Measurements from ENCODE around the gene ACAN.

- TF ChIP-seq POLR2A (IDR thresholded peaks at IDR 0.05; ENCODE audit: control extremely low read depth in 1 of 2, low read depth in 2 of 2, low read length in 2 of 2): no peak
- no peak for TF ChIP-seq CEBPB (IDR thresholded peaks at IDR 0.05; ENCODE audit: low read depth, low read length)
- no peak for TF ChIP-seq EP300 (IDR thresholded peaks at IDR 0.05; ENCODE audit: borderline replicate concordance in 1 of 2, low read depth in 2 of 2, low read length in 2 of 2)
- TF ChIP-seq JUN (IDR thresholded peaks at IDR 0.05; ENCODE audit: low read depth, low read length): no peak
Observed at GRCh38 chr15:88876573-88876972, 73.3 kb downstream of the ACAN start.
